Myocyte (in vitro differentiated cells): ENCODE results near the gene CLCN6. TPM values are rescaled to one million over a fixed set of nuclear protein-coding genes. Genes with fewer than 3 reads are reported as not detected.
A peak's percentile ranks its signal among the peaks of the same experiment; 100 is the strongest.

Source experiments
- DNase-seq: peaks from one replicate; pipeline ENCODE4 v3.0.0-alpha.2; 2012; ENCODE audit warnings: low read depth
- total RNA-seq: library from RNA; depleted of rRNA; stranded (reverse); fragments of >200 nt; gene quantifications from 2 replicates; pipeline ENCODE4 v1.2.3, GENCODE V29; 2014

CLCN6 gene
- total RNA-seq, 1 donor from 2014 or later, result 22.2 TPM

GRCh38 chr1:11779715-11780379, 26.1 kb upstream of the CLCN6 start:
- no peak for DNase-seq

- DNase-seq, result no peak
Measured at GRCh38 chr1:11780380-11781147, 25.4 kb upstream of the CLCN6 start.

- DNase-seq, result peak; percentile 79
Measured at GRCh38 chr1:11781297-11781696, 24.7 kb upstream of the CLCN6 start.

GRCh38 chr1:11782127-11782708, 23.8 kb upstream of the CLCN6 start:
- DNase-seq, result no peak

- no peak for DNase-seq
Measured at GRCh38 chr1:11783556-11783955, 22.4 kb upstream of the CLCN6 start.

GRCh38 chr1:11784256-11784992, 21.6 kb upstream of the CLCN6 start:
- DNase-seq, result no peak

- peak; percentile 74 for DNase-seq
Measured at GRCh38 chr1:11784993-11785769, 20.8 kb upstream of the CLCN6 start.

GRCh38 chr1:11786168-11786567, 19.8 kb upstream of the CLCN6 start:
- no peak for DNase-seq

- DNase-seq, result peak; percentile 95
Measured at GRCh38 chr1:11787251-11787803, 18.7 kb upstream of the CLCN6 start.

GRCh38 chr1:11787804-11788436, 18.1 kb upstream of the CLCN6 start:
- DNase-seq, result no peak

GRCh38 chr1:11788549-11789053, 17.4 kb upstream of the CLCN6 start:
- DNase-seq, result no peak

GRCh38 chr1:11789126-11790067, 16.6 kb upstream of the CLCN6 start:
- DNase-seq, result no peak

- DNase-seq, result no peak
Measured at GRCh38 chr1:11790101-11790879, 15.7 kb upstream of the CLCN6 start.

- peak; percentile 99 for DNase-seq
Measured at GRCh38 chr1:11790880-11791715, 14.9 kb upstream of the CLCN6 start.

GRCh38 chr1:11792106-11792505, 13.9 kb upstream of the CLCN6 start:
- DNase-seq, result no peak

GRCh38 chr1:11793819-11794218, 12.2 kb upstream of the CLCN6 start:
- no peak for DNase-seq
